Measurements from ENCODE around the gene NELL1. TPM values are rescaled to one million over a fixed set of nuclear protein-coding genes. Genes with fewer than 3 reads are reported as not detected.

The NELL1 gene
- polyA plus RNA-seq, 1 experiment: not detected

DNA sequence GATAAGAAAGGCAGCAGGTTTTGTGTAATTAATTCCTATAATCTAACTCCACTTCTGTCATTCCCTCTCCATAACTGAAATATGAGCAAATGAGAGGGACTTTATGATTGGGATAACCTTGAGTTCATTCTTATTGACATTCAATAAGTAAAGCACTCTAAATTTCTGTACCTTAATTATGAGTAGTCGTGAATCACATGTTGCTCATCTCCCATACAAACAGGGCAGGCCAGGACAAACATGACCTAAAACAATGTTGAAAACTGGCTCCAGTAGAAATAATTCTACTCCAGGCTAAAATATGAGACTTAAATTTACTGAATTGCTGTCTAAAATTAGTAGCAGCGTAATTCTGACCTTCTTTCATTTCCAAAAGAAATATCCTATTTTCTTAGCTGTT lies 505.4 kb downstream of the NELL1 start:
- TF ChIP-seq, protein P1, sequence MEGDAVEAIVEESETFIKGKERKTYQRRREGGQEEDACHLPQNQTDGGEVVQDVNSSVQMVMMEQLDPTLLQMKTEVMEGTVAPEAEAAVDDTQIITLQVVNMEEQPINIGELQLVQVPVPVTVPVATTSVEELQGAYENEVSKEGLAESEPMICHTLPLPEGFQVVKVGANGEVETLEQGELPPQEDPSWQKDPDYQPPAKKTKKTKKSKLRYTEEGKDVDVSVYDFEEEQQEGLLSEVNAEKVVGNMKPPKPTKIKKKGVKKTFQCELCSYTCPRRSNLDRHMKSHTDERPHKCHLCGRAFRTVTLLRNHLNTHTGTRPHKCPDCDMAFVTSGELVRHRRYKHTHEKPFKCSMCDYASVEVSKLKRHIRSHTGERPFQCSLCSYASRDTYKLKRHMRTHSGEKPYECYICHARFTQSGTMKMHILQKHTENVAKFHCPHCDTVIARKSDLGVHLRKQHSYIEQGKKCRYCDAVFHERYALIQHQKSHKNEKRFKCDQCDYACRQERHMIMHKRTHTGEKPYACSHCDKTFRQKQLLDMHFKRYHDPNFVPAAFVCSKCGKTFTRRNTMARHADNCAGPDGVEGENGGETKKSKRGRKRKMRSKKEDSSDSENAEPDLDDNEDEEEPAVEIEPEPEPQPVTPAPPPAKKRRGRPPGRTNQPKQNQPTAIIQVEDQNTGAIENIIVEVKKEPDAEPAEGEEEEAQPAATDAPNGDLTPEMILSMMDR (IDR thresholded peaks at IDR 0.05; ENCODE audit: low read depth, low read length): no peak
- CTCF ChIA-PET: no interaction called here

DNA sequence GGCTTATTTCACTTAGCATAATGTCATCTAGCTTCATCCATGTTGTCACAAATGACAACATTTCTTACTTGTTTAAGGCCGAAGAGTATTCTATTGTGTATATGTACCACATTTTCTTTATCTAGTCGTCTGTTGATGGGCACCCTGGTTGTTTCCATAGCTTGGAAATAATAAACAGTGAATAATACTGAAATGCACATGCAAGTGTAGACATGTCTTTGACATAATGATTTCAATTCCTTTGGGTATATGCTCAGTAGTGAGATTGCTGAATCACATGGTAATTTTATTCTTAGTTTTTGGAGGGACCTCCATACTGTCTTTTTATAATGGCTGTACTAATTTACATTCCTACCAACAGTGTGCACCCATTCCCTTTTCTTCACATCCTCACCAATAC lies 508.0 kb downstream of the NELL1 start:
- TF ChIP-seq, protein P1 (IDR thresholded peaks at IDR 0.05; ENCODE audit: low read depth, low read length): no peak
- no peak for DNase-seq (ENCODE audit: low read depth, low spot score)
- CTCF ChIA-PET: no interaction called here
- H3K27ac ChIP-seq (ENCODE audit: low read depth, low read length): no peak overlapping the region
- H3K9me3 ChIP-seq (ENCODE audit: control insufficient read depth, insufficient read depth, low read length): peaks cover 8% of the 10 kb centered on the region; the same call in 1 of the 2 replicates
- H3K4me3 ChIP-seq (ENCODE audit: low read depth, low read length): no peak overlapping the region
- POLR2A ChIA-PET: no interaction called here
- H3K27me3 ChIP-seq (ENCODE audit: control insufficient read depth, insufficient read depth, low read length): no peaks in the 10 kb centered on the region

More for the DNA sequence above, 505.4 kb downstream of the NELL1 start:
- no peak overlapping the region for H3K27ac ChIP-seq (ENCODE audit: low read depth, low read length)
- DNase-seq (ENCODE audit: low read depth, low spot score): no peak
- POLR2A ChIA-PET: no interaction called here
- peaks cover 5% of the 10 kb centered on the region for H3K9me3 ChIP-seq (ENCODE audit: control insufficient read depth, insufficient read depth, low read length)
- H3K27me3 ChIP-seq (ENCODE audit: control insufficient read depth, insufficient read depth, low read length): no peaks in the 10 kb centered on the region
- H3K4me3 ChIP-seq (ENCODE audit: low read depth, low read length): no peak overlapping the region

DNA sequence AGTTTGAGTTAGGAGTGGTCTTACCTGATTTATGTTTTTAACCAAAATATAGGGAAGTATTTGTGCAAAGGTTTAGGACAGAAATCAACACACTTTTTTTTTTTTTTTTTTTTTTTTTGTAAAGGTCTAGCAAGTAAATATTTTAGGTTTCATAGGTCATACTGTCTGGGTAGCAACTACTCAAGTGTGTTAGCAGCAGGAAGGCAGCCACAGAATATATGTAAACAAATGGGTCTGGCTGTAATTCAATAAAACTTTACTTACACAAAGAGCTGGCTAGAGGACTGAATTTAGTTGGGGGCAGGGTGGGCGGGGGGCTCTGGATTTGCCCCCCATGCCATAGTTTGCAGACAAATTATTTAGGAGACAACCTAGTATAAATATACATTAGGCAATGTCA lies 510.4 kb downstream of the NELL1 start:
- no peak for DNase-seq (ENCODE audit: low read depth, low spot score)
- no peak overlapping the region for H3K27ac ChIP-seq (ENCODE audit: low read depth, low read length)
- TF ChIP-seq, protein P1 (IDR thresholded peaks at IDR 0.05; ENCODE audit: low read depth, low read length): no peak
- H3K27me3 ChIP-seq (ENCODE audit: control insufficient read depth, insufficient read depth, low read length): no peaks in the 10 kb centered on the region
- CTCF ChIA-PET: no interaction called here
- no peak overlapping the region for H3K4me3 ChIP-seq (ENCODE audit: low read depth, low read length)
- POLR2A ChIA-PET: no interaction called here
- H3K9me3 ChIP-seq (ENCODE audit: control insufficient read depth, insufficient read depth, low read length): peaks cover 11% of the 10 kb centered on the region; the same call in 1 of the 2 replicates

DNA sequence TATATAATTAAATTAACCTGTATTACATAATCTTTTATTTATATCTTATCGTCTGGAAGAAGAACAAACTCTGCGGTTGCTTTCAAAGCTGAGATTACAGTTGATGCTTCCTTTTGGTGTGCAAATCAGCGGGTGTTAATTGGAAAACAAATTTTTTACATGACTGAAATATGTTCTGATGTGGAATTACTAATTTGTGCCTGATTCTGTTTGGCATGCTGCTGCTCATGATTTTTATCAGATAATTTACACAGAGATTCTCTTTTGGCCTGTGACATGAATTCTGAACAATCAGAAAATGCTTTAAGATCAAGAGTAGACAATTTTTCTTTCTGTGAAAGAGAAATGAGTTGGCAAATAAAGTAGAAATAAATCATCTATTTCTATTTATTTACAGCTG lies 510.8 kb downstream of the NELL1 start:
- no peak overlapping the region for H3K27ac ChIP-seq (ENCODE audit: low read depth, low read length)
- ChIA-PET POLR2A (no interaction called here), CTCF (no interaction called here)
- no peak overlapping the region for H3K4me3 ChIP-seq (ENCODE audit: low read depth, low read length)
- TF ChIP-seq, protein P1 (IDR thresholded peaks at IDR 0.05; ENCODE audit: low read depth, low read length): no peak
- no peak for DNase-seq (ENCODE audit: low read depth, low spot score)
- no peaks in the 10 kb centered on the region for H3K27me3 ChIP-seq (ENCODE audit: control insufficient read depth, insufficient read depth, low read length)
- H3K9me3 ChIP-seq (ENCODE audit: control insufficient read depth, insufficient read depth, low read length): peaks cover 11% of the 10 kb centered on the region; the same call in 1 of the 2 replicates

DNA sequence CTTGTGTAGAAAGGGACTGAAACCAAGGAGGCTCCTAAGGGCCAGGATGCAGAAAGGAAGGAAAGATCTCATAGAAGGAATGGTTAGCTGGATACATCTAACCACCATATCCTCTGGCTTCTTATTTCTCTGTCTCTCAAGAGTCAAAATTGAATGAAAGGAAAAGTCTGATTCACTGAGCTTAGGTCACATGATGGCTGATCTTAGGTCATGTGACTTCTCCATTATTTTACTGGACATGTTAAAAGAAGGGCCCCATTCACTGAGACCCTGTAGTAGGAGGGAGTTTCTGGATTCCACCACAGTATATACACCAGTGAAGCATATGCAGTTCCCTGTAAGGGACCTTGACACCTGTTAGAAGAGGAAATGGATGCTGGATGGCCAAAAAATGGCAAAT lies 516.6 kb downstream of the NELL1 start:
- no peak for DNase-seq (ENCODE audit: low read depth, low spot score)
- TF ChIP-seq, protein P1 (IDR thresholded peaks at IDR 0.05; ENCODE audit: low read depth, low read length): no peak
- Histone ChIP-seq H3K4me3 (ENCODE audit: low read depth, low read length) (no peak overlapping the region), H3K27me3 (ENCODE audit: control insufficient read depth, insufficient read depth, low read length) (no peaks in the 10 kb centered on the region), H3K9me3 (ENCODE audit: control insufficient read depth, insufficient read depth, low read length) (peaks cover 11% of the 10 kb centered on the region; the same call in 1 of the 2 replicates), H3K27ac (ENCODE audit: low read depth, low read length) (no peak overlapping the region)
- ChIA-PET CTCF (no interaction called here), POLR2A (no interaction called here)
